ENCODE results near the gene MRAS.

The MRAS gene

GRCh38 chr3:138390582-138390932, 42.2 kb downstream of the MRAS start:
- H3K27ac ChIP-seq (ENCODE audit: low read depth, low read length), result no peak overlapping the region
- TF ChIP-seq EZH2phosphoT487 (IDR thresholded peaks at IDR 0.05; ENCODE audit: borderline replicate concordance, low read length), result no peak
- TF ChIP-seq, protein P1, sequence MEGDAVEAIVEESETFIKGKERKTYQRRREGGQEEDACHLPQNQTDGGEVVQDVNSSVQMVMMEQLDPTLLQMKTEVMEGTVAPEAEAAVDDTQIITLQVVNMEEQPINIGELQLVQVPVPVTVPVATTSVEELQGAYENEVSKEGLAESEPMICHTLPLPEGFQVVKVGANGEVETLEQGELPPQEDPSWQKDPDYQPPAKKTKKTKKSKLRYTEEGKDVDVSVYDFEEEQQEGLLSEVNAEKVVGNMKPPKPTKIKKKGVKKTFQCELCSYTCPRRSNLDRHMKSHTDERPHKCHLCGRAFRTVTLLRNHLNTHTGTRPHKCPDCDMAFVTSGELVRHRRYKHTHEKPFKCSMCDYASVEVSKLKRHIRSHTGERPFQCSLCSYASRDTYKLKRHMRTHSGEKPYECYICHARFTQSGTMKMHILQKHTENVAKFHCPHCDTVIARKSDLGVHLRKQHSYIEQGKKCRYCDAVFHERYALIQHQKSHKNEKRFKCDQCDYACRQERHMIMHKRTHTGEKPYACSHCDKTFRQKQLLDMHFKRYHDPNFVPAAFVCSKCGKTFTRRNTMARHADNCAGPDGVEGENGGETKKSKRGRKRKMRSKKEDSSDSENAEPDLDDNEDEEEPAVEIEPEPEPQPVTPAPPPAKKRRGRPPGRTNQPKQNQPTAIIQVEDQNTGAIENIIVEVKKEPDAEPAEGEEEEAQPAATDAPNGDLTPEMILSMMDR (IDR thresholded peaks at IDR 0.05; ENCODE audit: low read depth, low read length, poor library complexity, severe bottlenecking), result no peak
- no peaks in the 10 kb centered on the region for H4K20me1 ChIP-seq (ENCODE audit: control insufficient read depth, insufficient read depth, low read depth, low read length)
- no peak overlapping the region for H3K4me2 ChIP-seq (ENCODE audit: low read length)
- no peaks in the 10 kb centered on the region for H3K36me3 ChIP-seq (ENCODE audit: control insufficient read depth, low read length)
- H3K9me3 ChIP-seq (ENCODE audit: control insufficient read depth, insufficient read depth, low read length), result no peaks in the 10 kb centered on the region
- H3K4me1 ChIP-seq (ENCODE audit: control insufficient read depth, low read length), result no peaks in the 10 kb centered on the region
- peaks cover 3% of the 10 kb centered on the region; the same call in 1 of the 2 replicates for H3K27me3 ChIP-seq (ENCODE audit: control insufficient read depth, low read length)
- no peak overlapping the region for H3K4me3 ChIP-seq (ENCODE audit: low read length)
- no peaks in the 10 kb centered on the region for H3K79me2 ChIP-seq (ENCODE audit: control insufficient read depth, low read length)
- H3F3A ChIP-seq (ENCODE audit: control insufficient read depth, insufficient read depth), result no peaks in the 10 kb centered on the region
- no peaks in the 10 kb centered on the region for H3K9me2 ChIP-seq (replicated peaks; ENCODE audit: control insufficient read depth, low read length)

- peaks cover 6% of the 10 kb centered on the region; the same call in 1 of the 2 replicates for H3K27me3 ChIP-seq (ENCODE audit: control insufficient read depth, low read length)
- no peak overlapping the region for H3K4me3 ChIP-seq (ENCODE audit: low read length)
- H3K36me3 ChIP-seq (ENCODE audit: control insufficient read depth, low read length), result no peaks in the 10 kb centered on the region
- no peaks in the 10 kb centered on the region for H4K20me1 ChIP-seq (ENCODE audit: control insufficient read depth, insufficient read depth, low read depth, low read length)
- no peaks in the 10 kb centered on the region for H3K9me2 ChIP-seq (replicated peaks; ENCODE audit: control insufficient read depth, low read length)
- H3K79me2 ChIP-seq (ENCODE audit: control insufficient read depth, low read length), result no peaks in the 10 kb centered on the region
- H3F3A ChIP-seq (ENCODE audit: control insufficient read depth, insufficient read depth), result no peaks in the 10 kb centered on the region
- H3K27ac ChIP-seq (ENCODE audit: low read depth, low read length), result no peak overlapping the region
- no peak for TF ChIP-seq EZH2phosphoT487 (IDR thresholded peaks at IDR 0.05; ENCODE audit: borderline replicate concordance, low read length)
- TF ChIP-seq, protein P1 (IDR thresholded peaks at IDR 0.05; ENCODE audit: low read depth, low read length, poor library complexity, severe bottlenecking), result no peak
- peaks cover 3% of the 10 kb centered on the region; the same call in 1 of the 2 replicates for H3K4me1 ChIP-seq (ENCODE audit: control insufficient read depth, low read length)
- no peaks in the 10 kb centered on the region for H3K9me3 ChIP-seq (ENCODE audit: control insufficient read depth, insufficient read depth, low read length)
- H3K4me2 ChIP-seq (ENCODE audit: low read length), result no peak overlapping the region
Measured at GRCh38 chr3:138394156-138394555, 45.8 kb downstream of the MRAS start.

DNA sequence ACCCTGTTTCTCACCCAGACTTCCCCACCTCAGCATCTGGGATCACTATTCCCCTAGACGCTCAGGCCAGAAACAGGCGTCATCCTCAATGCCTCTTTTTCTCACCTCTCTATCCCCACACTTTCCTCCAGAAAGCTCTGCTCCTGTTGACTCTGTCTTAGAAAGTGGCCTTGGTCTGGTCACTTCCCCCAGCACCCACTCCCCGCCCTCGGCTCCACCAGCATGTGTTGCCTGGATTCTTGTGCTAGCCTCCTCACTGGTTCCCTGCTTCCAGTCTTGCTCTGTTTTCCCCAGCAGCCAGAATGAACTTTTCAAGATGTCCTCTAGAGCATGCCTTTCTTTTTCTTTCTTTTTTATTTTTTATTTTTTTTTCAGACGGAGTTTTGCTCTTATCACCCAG, 46.3 kb downstream of the MRAS start:
- Histone ChIP-seq H3K4me3 (ENCODE audit: low read length) (no peak overlapping the region), H3K79me2 (ENCODE audit: control insufficient read depth, low read length) (no peaks in the 10 kb centered on the region), H3K27ac (ENCODE audit: low read depth, low read length) (no peak overlapping the region), H4K20me1 (ENCODE audit: control insufficient read depth, insufficient read depth, low read depth, low read length) (no peaks in the 10 kb centered on the region), H3K9me3 (ENCODE audit: control insufficient read depth, insufficient read depth, low read length) (no peaks in the 10 kb centered on the region), H3K27me3 (ENCODE audit: control insufficient read depth, low read length) (peaks cover 11% of the 10 kb centered on the region), H3F3A (ENCODE audit: control insufficient read depth, insufficient read depth) (no peaks in the 10 kb centered on the region), H3K4me2 (ENCODE audit: low read length) (no peak overlapping the region), H3K4me1 (ENCODE audit: control insufficient read depth, low read length) (peaks cover 3% of the 10 kb centered on the region; the same call in 1 of the 2 replicates), H3K9me2 (replicated peaks; ENCODE audit: control insufficient read depth, low read length) (no peaks in the 10 kb centered on the region), H3K36me3 (ENCODE audit: control insufficient read depth, low read length) (no peaks in the 10 kb centered on the region)
- TF ChIP-seq, protein P1 (IDR thresholded peaks at IDR 0.05; ENCODE audit: low read depth, low read length, poor library complexity, severe bottlenecking), result no peak
- no peak for TF ChIP-seq EZH2phosphoT487 (IDR thresholded peaks at IDR 0.05; ENCODE audit: borderline replicate concordance, low read length)
